HS-27A (cell line): ENCODE measurements around the gene UNC79.
"Not testable (repeated sequence)": the region's sequence is repeated elsewhere in the genome, so short reads cannot be mapped to it uniquely, and the experiment has no call there.

Experiments
- DNase-seq: peaks from one replicate; pipeline ENCODE4 v3.0.0-alpha.2; 2012; ENCODE audit warnings: low read depth, missing footprints

Gene UNC79

GRCh38 chr14:93430315-93431035 lies at the start of gene UNC79:
TSS of gene UNC79 (plus strand) at chr14:93430939. CDS start at chr14:93431030, 91 bp downstream.
- no peak for DNase-seq

- DNase-seq = no peak
Measured at GRCh38 chr14:93381644-93382043, 49.1 kb upstream of the UNC79 start.

- DNase-seq = not testable (repeated sequence)
Measured at GRCh38 chr14:93384256-93384655, 46.5 kb upstream of the UNC79 start.

GRCh38 chr14:93395231-93395630 lies 35.5 kb upstream of the UNC79 start:
- DNase-seq = no peak

- DNase-seq = no peak
Measured at GRCh38 chr14:93396456-93396855, 34.3 kb upstream of the UNC79 start.

- DNase-seq = no peak
Measured at GRCh38 chr14:93398491-93398890, 32.2 kb upstream of the UNC79 start.

GRCh38 chr14:93402951-93403350 lies 27.8 kb upstream of the UNC79 start:
- no peak for DNase-seq

- no peak for DNase-seq
Measured at GRCh38 chr14:93410021-93410420, 20.7 kb upstream of the UNC79 start.

GRCh38 chr14:93410893-93411292 lies 19.8 kb upstream of the UNC79 start:
- DNase-seq = no peak

DNA sequence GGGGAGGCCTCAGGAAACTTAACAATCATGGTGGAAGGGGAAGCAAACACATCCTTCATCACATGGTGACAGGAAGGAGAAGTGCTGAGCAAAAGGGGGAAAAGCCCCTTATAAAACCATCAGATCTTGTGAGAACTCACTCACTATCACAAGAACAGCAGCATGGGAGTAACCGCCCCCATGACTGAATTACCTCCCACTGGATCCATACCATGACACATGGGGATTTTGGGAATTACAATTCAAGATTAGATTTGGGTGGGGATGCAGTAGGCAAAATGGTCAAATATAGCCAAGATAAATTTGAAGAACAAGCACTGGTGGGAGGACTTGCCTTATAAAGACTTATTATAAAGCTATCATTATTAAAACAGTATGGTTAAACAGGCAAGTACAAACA lies 5.6 kb upstream of the UNC79 start:
- not testable (repeated sequence) for DNase-seq

GRCh38 chr14:93426750-93427149 lies 4.0 kb upstream of the UNC79 start:
- DNase-seq = no peak

DNA sequence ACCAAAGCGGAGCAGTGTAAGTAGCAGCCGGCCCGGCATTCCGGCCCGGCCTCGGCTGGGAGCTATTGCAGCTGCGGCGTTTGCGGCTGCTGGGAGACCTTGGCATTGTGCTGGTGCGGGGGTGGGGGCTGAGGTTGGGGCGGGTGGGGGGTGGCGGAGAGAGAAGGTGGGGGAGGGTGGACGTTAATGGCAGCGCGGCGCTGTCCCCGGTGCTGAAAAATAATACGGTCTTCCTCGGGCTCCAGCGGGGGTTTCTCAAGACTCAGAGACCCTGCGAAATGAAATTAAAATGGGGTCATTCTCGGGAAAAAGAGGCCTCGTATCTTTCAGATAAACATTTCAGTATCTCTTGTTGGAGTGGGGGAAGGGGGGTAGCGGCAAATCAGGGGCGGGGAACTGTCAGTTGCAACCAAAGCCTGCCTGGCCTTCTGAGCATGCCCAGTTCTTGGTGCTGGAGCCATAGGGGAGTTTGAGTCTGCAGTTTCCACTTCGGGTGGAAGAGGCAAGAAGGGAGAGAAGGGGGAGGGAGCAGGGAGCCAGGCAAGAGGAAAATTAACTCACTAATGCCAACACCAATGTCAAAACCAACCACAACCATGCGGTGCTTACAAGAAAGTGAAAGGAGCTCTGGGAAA lies 414 bp downstream of the UNC79 start:
- no peak for DNase-seq

GRCh38 chr14:93454224-93454623 lies 23.5 kb downstream of the UNC79 start:
- DNase-seq = no peak

DNA sequence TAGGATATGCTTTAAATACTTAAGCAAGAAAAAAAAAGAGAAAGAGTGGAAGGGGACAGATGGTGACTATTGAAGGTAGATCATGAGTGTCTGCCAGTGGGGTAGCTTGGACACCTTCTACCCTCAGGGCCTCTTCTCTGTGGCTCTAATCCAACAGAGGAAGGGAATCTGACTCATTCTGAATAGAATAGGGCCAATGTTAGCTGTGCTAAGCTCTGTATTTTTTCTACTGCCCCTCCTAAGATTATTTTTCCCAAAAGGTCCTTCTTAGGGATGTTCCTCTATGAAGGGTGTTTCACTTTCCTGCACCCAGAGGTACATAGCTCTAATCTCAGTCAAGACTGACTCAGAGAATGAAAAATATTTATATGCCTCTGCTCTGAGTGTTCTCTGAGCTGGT lies 25.6 kb downstream of the UNC79 start:
- no peak for DNase-seq

- DNase-seq = no peak
Measured at GRCh38 chr14:93458234-93458633, 27.5 kb downstream of the UNC79 start.

GRCh38 chr14:93462479-93462878 lies 31.7 kb downstream of the UNC79 start:
- no peak for DNase-seq

DNA sequence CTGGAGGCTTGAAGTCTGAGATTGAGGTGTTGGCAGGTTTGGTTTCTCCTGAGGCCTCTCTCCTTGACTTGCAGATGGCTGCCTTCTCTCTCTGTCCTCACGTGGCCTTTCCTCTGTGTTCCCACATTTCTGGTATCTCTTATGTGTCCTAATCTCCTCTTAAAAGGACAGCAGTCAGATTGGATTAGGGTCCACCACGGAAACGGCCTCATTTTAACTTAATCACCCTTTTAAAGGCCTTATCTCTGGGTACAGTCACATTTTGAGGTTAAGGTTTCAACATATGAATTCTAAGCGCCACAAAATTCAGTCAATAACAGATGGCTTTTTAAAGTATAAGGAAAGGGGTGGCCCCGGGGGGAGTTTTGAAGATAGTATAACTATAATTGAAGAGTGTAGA lies 33.5 kb downstream of the UNC79 start:
- DNase-seq = no peak

DNA sequence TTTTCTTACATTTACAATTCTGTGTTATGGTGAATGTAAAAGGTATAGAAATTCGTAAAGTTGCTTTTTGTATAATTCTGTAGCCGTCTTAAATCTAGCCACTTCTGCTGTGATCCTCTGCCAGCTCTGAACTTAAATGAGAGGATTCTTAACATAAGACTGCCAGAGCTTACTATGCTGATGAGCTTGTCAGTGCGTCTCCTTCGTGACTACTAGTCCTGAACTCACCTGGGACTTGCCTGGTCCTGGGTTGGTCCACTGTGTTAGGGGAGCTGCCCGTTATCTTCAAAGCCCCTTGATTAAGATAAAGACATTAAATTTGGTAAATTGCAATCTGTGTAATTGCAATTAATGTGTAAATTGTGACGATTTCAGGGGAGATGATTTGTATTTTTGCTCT lies 44.7 kb downstream of the UNC79 start:
- no peak for DNase-seq

GRCh38 chr14:93476305-93476704 lies 45.6 kb downstream of the UNC79 start:
- DNase-seq = no peak

GRCh38 chr14:93479074-93479473 lies 48.3 kb downstream of the UNC79 start:
- not testable (repeated sequence) for DNase-seq

GRCh38 chr14:93480867-93481266 lies 50.1 kb downstream of the UNC79 start:
- DNase-seq = no peak

- DNase-seq = no peak
Measured at GRCh38 chr14:93481758-93482157, 51.0 kb downstream of the UNC79 start.

GRCh38 chr14:93490001-93490400 lies 59.3 kb downstream of the UNC79 start:
- no peak for DNase-seq

DNA sequence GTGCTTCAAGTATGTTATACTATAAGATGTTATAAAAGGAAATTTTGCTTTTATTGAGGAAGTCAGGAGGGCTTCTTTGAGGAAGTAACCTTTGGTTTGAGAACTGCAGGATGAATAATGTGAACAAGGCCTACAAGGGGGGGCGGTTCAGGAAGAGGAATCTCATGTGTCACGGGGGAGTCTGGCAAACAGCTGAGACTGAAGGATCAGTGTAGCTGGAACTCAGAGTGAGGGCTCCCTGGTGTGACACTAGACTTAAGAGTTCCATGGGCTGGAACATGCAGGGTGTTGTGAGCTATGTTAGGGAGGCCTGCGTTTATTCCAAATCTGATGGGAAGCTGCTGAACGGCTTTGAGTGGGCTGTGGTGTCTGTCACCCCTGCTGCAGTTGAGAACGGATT lies 62.3 kb downstream of the UNC79 start:
- DNase-seq = no peak
